Endothelial cell of umbilical vein (primary cell): ENCODE measurements around the gene DNAJC7. TPM values are rescaled to one million over a fixed set of nuclear protein-coding genes. Genes with fewer than 3 reads are reported as not detected.

ENCODE experiments used
- BruUV-seq: library from RNA; stranded (reverse); fragments of 400-500 nt; replicated peaks from 2 replicates; lab custom pipeline; 2021; lab: Mats Ljungman, UMichigan
- CTCF ChIA-PET: fragments of 300-600, 350-600 bp; sonication (Branson Sonifier 250); formaldehyde crosslinking; loops from one replicate; lab custom pipeline; 2021; ENCODE audit warnings: antibody characterized with exemption, inconsistent platforms; lab: Charles Lee
- POLR2A ChIA-PET: fragments of 300-600, 350-600 bp; sonication (Branson Sonifier 250); formaldehyde crosslinking; loops from one replicate; lab custom pipeline; 2021; ENCODE audit warnings: antibody characterized with exemption, inconsistent platforms; lab: Charles Lee
- DNase-seq: peaks from one replicate; pipeline ENCODE4 v3.0.0-alpha.2; 2011; ENCODE audit warnings: low read depth, low spot score
- FAIRE-seq: peaks from 2 replicates; lab custom pipeline; 2011; peaks lifted over from hg19 to GRCh38; lab: Jason Lieb, UNC
- H2AFZ ChIP-seq: 2 replicates; pipeline ENCODE4 v1.6.0; 2012; ENCODE audit warnings: low read depth, low read length, control low read depth, inconsistent platforms
- H3K27ac ChIP-seq: 2 replicates; pipeline ENCODE4 v1.5.1; 2011; ENCODE audit warnings: low read depth, mild to moderate bottlenecking, control low read depth, low read length, moderate library complexity; ENCODE audit not compliant: insufficient read depth
- H3K27me3 ChIP-seq, 2 experiments: 2 replicates each; pipeline versions ENCODE4 v1.6.0 to v1.6.1; 2011; ENCODE audit warnings: low read length in 2 of 2, mixed read lengths in 1 of 2; ENCODE audit not compliant: control insufficient read depth in 2 of 2, insufficient read depth in 2 of 2
- H3K36me3 ChIP-seq, 2 experiments: 2 replicates in 1 of 2; 3 replicates in 1 of 2; pipeline ENCODE4 v1.5.1; 2011; ENCODE audit warnings: low read length in 2 of 2, mild to moderate bottlenecking in 1 of 2, moderate library complexity in 1 of 2; ENCODE audit not compliant: control insufficient read depth in 2 of 2, insufficient read depth in 2 of 2; ENCODE audit errors: extremely low read depth in 1 of 2
- H3K4me1 ChIP-seq: 3 replicates; pipeline ENCODE4 v1.5.1; 2011; ENCODE audit warnings: mild to moderate bottlenecking, low read length; ENCODE audit not compliant: control insufficient read depth, insufficient read depth; ENCODE audit errors: extremely low read depth
- H3K4me2 ChIP-seq: 2 replicates; pipeline ENCODE4 v1.6.1; 2011; ENCODE audit warnings: low read length, control low read depth, mixed read lengths; ENCODE audit not compliant: insufficient read depth
- H3K4me3 ChIP-seq, 3 experiments: fragments of 200-600 bp in 1 of 3; sonication (generic), shearing (Covaris generic) in 1 of 3; replicated peaks in 1 of 3; 2 replicates each; pipeline ENCODE4 v1.5.1; 2011 to 2016; ENCODE audit warnings: control low read depth in 3 of 3, low read length in 3 of 3, mild to moderate bottlenecking in 2 of 3, inconsistent platforms in 1 of 3, low read depth in 1 of 3, moderate library complexity in 1 of 3; ENCODE audit not compliant: insufficient read depth in 1 of 3
- H3K79me2 ChIP-seq: 2 replicates; pipeline ENCODE4 v1.6.0; 2012; ENCODE audit warnings: low read length, inconsistent platforms; ENCODE audit not compliant: control insufficient read depth, insufficient read depth
- H3K9ac ChIP-seq: replicated peaks from 2 replicates; pipeline ENCODE3; 2011; ENCODE audit warnings: low read length, control low read depth; ENCODE audit not compliant: insufficient read depth; ENCODE audit errors: extremely low read depth
- H3K9me1 ChIP-seq: replicated peaks from 3 replicates; pipeline ENCODE4 v1.6.0; 2011; ENCODE audit warnings: mild to moderate bottlenecking, low read length; ENCODE audit not compliant: control insufficient read depth, insufficient read depth; ENCODE audit errors: extremely low read depth
- H3K9me3 ChIP-seq: replicated peaks from 2 replicates; pipeline ENCODE4 v1.5.1; 2012; ENCODE audit warnings: low read length, inconsistent platforms; ENCODE audit not compliant: control insufficient read depth, insufficient read depth
- H4K20me1 ChIP-seq: replicated peaks from 2 replicates; pipeline ENCODE3; 2011; ENCODE audit warnings: mild to moderate bottlenecking, low read length; ENCODE audit not compliant: control insufficient read depth, insufficient read depth; ENCODE audit errors: extremely low read depth
- EZH2 ChIP-seq: IDR thresholded peaks from 2 replicates; pipeline ENCODE4 v1.6.1; 2012; ENCODE audit warnings: borderline replicate concordance, low read depth, mild to moderate bottlenecking, moderate library complexity, low read length, inconsistent platforms; ENCODE audit not compliant: severe bottlenecking
- FOS ChIP-seq: IDR thresholded peaks from 2 replicates; pipeline ENCODE4 v1.6.1; 2011; ENCODE audit warnings: mild to moderate bottlenecking, low read length, moderate library complexity, borderline replicate concordance; ENCODE audit not compliant: insufficient read depth
- GATA2 ChIP-seq: IDR thresholded peaks from 2 replicates; pipeline ENCODE4 v1.7.0; 2011; ENCODE audit warnings: low read depth, mild to moderate bottlenecking, moderate library complexity, mixed read lengths, low read length; ENCODE audit not compliant: insufficient read length, insufficient read depth
- JUN ChIP-seq: IDR thresholded peaks from 2 replicates; pipeline ENCODE4 v1.6.1; 2011; ENCODE audit warnings: borderline replicate concordance, low read depth; ENCODE audit not compliant: insufficient read length, insufficient read depth
- POLR2A ChIP-seq: IDR thresholded peaks from 2 replicates; pipeline ENCODE4 v1.6.1; 2012; ENCODE audit warnings: low read depth, mild to moderate bottlenecking, control low read depth, low read length
- dilution Hi-C: fragments of 300-500 bp; cut with MboI; formaldehyde crosslinking; loops from one replicate; pipeline ENCODE4 v1.15.0; 2019; ENCODE audit warnings: low sequenced_read_pairs; ENCODE audit not compliant: extremely low pct_ligation_motif_present
- intact Hi-C: fragments of 100-400 bp; cut with micrococcal nuclease; formaldehyde crosslinking; loops from one replicate; pipeline ENCODE4 v1.10.0; 2022
- polyA plus RNA-seq, 4 experiments: library from polyadenylated mRNA; depleted of rRNA in 3 of 4; stranded (reverse) in 3 of 4; unstranded in 1 of 4; fragments of >200 nt; gene quantifications; 2 replicates each; pipeline versions ENCODE4 v1.2.1 to v1.2.3, GENCODE V29; 2011 to 2012; ENCODE audit warnings: missing spikeins in 1 of 4
- total RNA-seq: library from RNA; stranded (reverse); gene quantifications from 2 replicates; pipeline ENCODE4 v1.2.3, GENCODE V29; 2021
- TF ChIP-seq, protein P1 (sequence below): IDR thresholded peaks from 2 replicates; pipeline ENCODE4 v1.6.1; 2011; ENCODE audit not compliant: insufficient read depth, insufficient read length
- TF ChIP-seq, protein P2 (sequence below), 2 donors: IDR thresholded peaks; 1 replicate in 1 of 2; 2 replicates in 1 of 2; pipeline ENCODE4 v1.5.1; 2011; ENCODE audit warnings: low read length in 2 of 2, mild to moderate bottlenecking in 2 of 2, moderate library complexity in 2 of 2, control low read depth in 1 of 2, inconsistent platforms in 1 of 2, low read depth in 1 of 2; ENCODE audit not compliant: insufficient read depth in 1 of 2; ENCODE audit errors: extremely low read depth in 1 of 2

DNAJC7 gene
- total and polyA plus RNA-seq, 2 donors (not counting 3 experiments of a cell fraction or from before 2014, with no cell fraction given): 19.8 to 111 TPM

DNA sequence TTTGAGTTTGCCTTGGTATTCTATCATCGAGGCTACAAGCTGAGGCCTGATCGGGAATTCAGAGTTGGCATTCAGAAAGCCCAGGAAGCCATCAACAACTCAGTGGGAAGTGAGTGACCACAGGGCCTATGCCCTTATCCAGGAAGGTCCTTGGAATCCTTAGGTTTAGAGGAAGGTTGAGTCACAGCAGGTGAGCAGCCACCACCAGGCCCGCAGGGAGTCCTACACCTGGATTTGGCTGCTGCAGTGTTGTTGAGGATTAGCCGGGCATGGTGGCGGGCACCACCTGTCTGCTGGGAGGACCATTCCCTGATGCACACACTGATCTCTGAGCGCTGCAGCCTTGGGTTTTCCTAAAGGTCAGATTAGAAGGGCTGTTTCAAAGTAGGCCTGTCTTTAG is 81.6 kb downstream of the DNAJC7 start:
- no peak overlapping the region for H3K4me2 ChIP-seq
- no peaks in the 10 kb centered on the region for H3K9me3 ChIP-seq
- ChIA-PET POLR2A (no interaction called here), CTCF (interaction anchor here (1.4 kb wide), 1 partner anchor 24 kb away, joined by 3 read pairs; no protein-coding TSS in a partner anchor)
- FAIRE-seq (no peak), DNase-seq (no peak)
- H3K4me1 ChIP-seq: no peaks in the 10 kb centered on the region
- intact Hi-C loops (no loop called here), dilution Hi-C loops (no loop called here)
- H3K36me3 ChIP-seq: no peaks in the 10 kb centered on the region
- H3K9me1 ChIP-seq: no peaks in the 10 kb centered on the region
- no peaks in the 10 kb centered on the region for H4K20me1 ChIP-seq
- no TSS peak for BruUV-seq
- H3K9ac ChIP-seq: no peak overlapping the region
- no peak overlapping the region for H2AFZ ChIP-seq
- TF ChIP-seq JUN: no peak
- TF ChIP-seq GATA2: no peak
- TF ChIP-seq EZH2: no peak
- TF ChIP-seq, protein P1, sequence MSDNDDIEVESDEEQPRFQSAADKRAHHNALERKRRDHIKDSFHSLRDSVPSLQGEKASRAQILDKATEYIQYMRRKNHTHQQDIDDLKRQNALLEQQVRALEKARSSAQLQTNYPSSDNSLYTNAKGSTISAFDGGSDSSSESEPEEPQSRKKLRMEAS: no peak
- TF ChIP-seq, protein P2, sequence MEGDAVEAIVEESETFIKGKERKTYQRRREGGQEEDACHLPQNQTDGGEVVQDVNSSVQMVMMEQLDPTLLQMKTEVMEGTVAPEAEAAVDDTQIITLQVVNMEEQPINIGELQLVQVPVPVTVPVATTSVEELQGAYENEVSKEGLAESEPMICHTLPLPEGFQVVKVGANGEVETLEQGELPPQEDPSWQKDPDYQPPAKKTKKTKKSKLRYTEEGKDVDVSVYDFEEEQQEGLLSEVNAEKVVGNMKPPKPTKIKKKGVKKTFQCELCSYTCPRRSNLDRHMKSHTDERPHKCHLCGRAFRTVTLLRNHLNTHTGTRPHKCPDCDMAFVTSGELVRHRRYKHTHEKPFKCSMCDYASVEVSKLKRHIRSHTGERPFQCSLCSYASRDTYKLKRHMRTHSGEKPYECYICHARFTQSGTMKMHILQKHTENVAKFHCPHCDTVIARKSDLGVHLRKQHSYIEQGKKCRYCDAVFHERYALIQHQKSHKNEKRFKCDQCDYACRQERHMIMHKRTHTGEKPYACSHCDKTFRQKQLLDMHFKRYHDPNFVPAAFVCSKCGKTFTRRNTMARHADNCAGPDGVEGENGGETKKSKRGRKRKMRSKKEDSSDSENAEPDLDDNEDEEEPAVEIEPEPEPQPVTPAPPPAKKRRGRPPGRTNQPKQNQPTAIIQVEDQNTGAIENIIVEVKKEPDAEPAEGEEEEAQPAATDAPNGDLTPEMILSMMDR (IDR thresholded peaks at IDR 0.05; ENCODE audit: extremely low read depth in 1 of 2, insufficient read depth in 1 of 2, low read depth in 1 of 2, low read length in 2 of 2): no peak
- no peak for TF ChIP-seq POLR2A
- TF ChIP-seq FOS: no peak
- no peaks in the 10 kb centered on the region for H3K79me2 ChIP-seq
- no peak overlapping the region for H3K4me3 ChIP-seq
- H3K27ac ChIP-seq: no peak overlapping the region
- H3K27me3 ChIP-seq: peaks cover 0 to 3% of the 10 kb centered on the region in 2 experiments
